ENCODE data around the gene ZBTB20. TPM values are rescaled to one million over a fixed set of nuclear protein-coding genes. Genes with fewer than 3 reads are reported as not detected.

Gene ZBTB20
- total and polyA plus RNA-seq, 9 donors = 4.3 to 160 (median 107) TPM

- peaks cover 9% of the 10 kb centered on the region for H3K4me1 ChIP-seq (ENCODE audit: insufficient read depth)
- H3K36me3 ChIP-seq = no peaks in the 10 kb centered on the region
- no peak overlapping the region for H3K4me3 ChIP-seq
- no peak for TF ChIP-seq EP300 (IDR thresholded peaks at IDR 0.05)
- TF ChIP-seq POLR2A (IDR thresholded peaks at IDR 0.05) = no peak
- TF ChIP-seq CTCF (IDR thresholded peaks at IDR 0.05) = peak; percentile 15 to 47 (median 46)
- intact Hi-C loops (cut with DNase I) = no loop called here
- no peaks in the 10 kb centered on the region for H3K27me3 ChIP-seq
- DNase-seq = no peak
- no peak overlapping the region for H3K27ac ChIP-seq
- WGBS, 3 donors = 40 to 51% (median 47%) methylated on average over 1 of the region's 1 CpG
- H3K9me3 ChIP-seq = no peaks in the 10 kb centered on the region
Observed at GRCh38 chr3:114362815-114363214, 784.3 kb downstream of the ZBTB20 start.

GRCh38 chr3:114361391-114361790, 785.7 kb downstream of the ZBTB20 start:
- Histone ChIP-seq H3K4me3 (no peak overlapping the region), H3K9me3 (no peaks in the 10 kb centered on the region), H3K27ac (no peak overlapping the region), H3K36me3 (no peaks in the 10 kb centered on the region), H3K4me1 (ENCODE audit: insufficient read depth) (peaks cover 5% of the 10 kb centered on the region), H3K27me3 (no peaks in the 10 kb centered on the region)
- DNase-seq = no peak
- intact Hi-C loops (cut with DNase I) = no loop called here
- TF ChIP-seq POLR2A (IDR thresholded peaks at IDR 0.05) = no peak

- 79 to 87% (median 82%) methylated on average over 1 of the region's 1 CpG for WGBS, 3 donors
- H3K4me1 ChIP-seq (ENCODE audit: insufficient read depth) = no peaks in the 10 kb centered on the region
- H3K4me3 ChIP-seq = no peak overlapping the region
- no peak for DNase-seq
- no peak overlapping the region for H3K27ac ChIP-seq
- intact Hi-C loops (cut with DNase I) = no loop called here
- TF ChIP-seq POLR2A (IDR thresholded peaks at IDR 0.05) = no peak
- no peak for TF ChIP-seq EP300 (IDR thresholded peaks at IDR 0.05)
- TF ChIP-seq CTCF (IDR thresholded peaks at IDR 0.05) = no peak
- H3K27me3 ChIP-seq = no peaks in the 10 kb centered on the region
- no peaks in the 10 kb centered on the region for H3K9me3 ChIP-seq
- no peaks in the 10 kb centered on the region for H3K36me3 ChIP-seq
Observed at GRCh38 chr3:114356525-114356924, 790.6 kb downstream of the ZBTB20 start.

GRCh38 chr3:114356066-114356465, 791.0 kb downstream of the ZBTB20 start:
- H3K27me3 ChIP-seq = no peaks in the 10 kb centered on the region
- TF ChIP-seq POLR2A (IDR thresholded peaks at IDR 0.05) (no peak), CTCF (IDR thresholded peaks at IDR 0.05) (no peak), EP300 (IDR thresholded peaks at IDR 0.05) (no peak)
- H3K4me3 ChIP-seq = no peak overlapping the region
- H3K36me3 ChIP-seq = no peaks in the 10 kb centered on the region
- WGBS, 3 donors = 63 to 70% (median 64%) methylated on average over 4 of the region's 4 CpGs
- intact Hi-C loops (cut with DNase I) = no loop called here
- H3K27ac ChIP-seq = no peak overlapping the region
- DNase-seq = no peak
- no peaks in the 10 kb centered on the region for H3K4me1 ChIP-seq (ENCODE audit: insufficient read depth)
- no peaks in the 10 kb centered on the region for H3K9me3 ChIP-seq

- Histone ChIP-seq H3K36me3 (no peaks in the 10 kb centered on the region), H3K9me3 (no peaks in the 10 kb centered on the region), H3K4me3 (no peak overlapping the region), H3K27me3 (no peaks in the 10 kb centered on the region), H3K4me1 (ENCODE audit: insufficient read depth) (no peaks in the 10 kb centered on the region), H3K27ac (no peak overlapping the region)
- intact Hi-C loops (cut with DNase I) = no loop called here
- TF ChIP-seq POLR2A (IDR thresholded peaks at IDR 0.05) = no peak
- no peak for TF ChIP-seq CTCF (IDR thresholded peaks at IDR 0.05)
- no peak for TF ChIP-seq EP300 (IDR thresholded peaks at IDR 0.05)
- DNase-seq = no peak
Observed at GRCh38 chr3:114355653-114356052, 791.4 kb downstream of the ZBTB20 start.
